Heart left ventricle (tissue), 13 donors: ENCODE results near the gene FAM89B.

Experiments used
- POLR2A ChIP-seq, 2 donors: fragments of 450-650 bp; IDR thresholded peaks; one replicate each; pipeline ENCODE4 v1.6.1; 2017; ENCODE audit warnings: antibody characterized with exemption in 2 of 2, mild to moderate bottlenecking in 2 of 2, moderate library complexity in 2 of 2
- TF ChIP-seq, protein P1 (sequence below), 12 donors: fragments of 200-600 bp; sonication (generic) in 4 of 12; IDR thresholded peaks; one replicate each; pipeline versions ENCODE4 v1.5.0 to v1.8.0; 2018 to 2022; ENCODE audit warnings: antibody characterized with exemption in 12 of 12, mild to moderate bottlenecking in 5 of 12
- donor health status: ischemic (EF 13 %, LVEDD 7.1; RV severe dilation, severe dysfunction).
- donor health status: DM: no; HTN: yes; CAD: no.
- donor health status: DM: no; HTN: no; CAD: no.
- donor health status: ischemic (EF 25% LVEDD 6.9; RV normal size, moderate dysfunction).
- donor health status: ischemic (EF 25% LVEDD 5.7; RV mildly dilated, moderate dysfunction).
- donor health status: ischemic (EF 35%, LVEDD 5.7; RV mildly dilated, moderate dysfunction).
- donor health status: nonischemic (EF 11% LVEDD 7.7; RV severe dilation, severe dysfunction).
- donor health status: DM: yes; HTN: yes; CAD: no.
- donor health status: PGD.
- donor health status: ischemic (EF 29% LVEDD 5.4; RV normal size, mild dysfunction).
- donor health status: nonischemic (EF 23%, LVEDD 6.1; RV moderate dilation, normal function).

DNA sequence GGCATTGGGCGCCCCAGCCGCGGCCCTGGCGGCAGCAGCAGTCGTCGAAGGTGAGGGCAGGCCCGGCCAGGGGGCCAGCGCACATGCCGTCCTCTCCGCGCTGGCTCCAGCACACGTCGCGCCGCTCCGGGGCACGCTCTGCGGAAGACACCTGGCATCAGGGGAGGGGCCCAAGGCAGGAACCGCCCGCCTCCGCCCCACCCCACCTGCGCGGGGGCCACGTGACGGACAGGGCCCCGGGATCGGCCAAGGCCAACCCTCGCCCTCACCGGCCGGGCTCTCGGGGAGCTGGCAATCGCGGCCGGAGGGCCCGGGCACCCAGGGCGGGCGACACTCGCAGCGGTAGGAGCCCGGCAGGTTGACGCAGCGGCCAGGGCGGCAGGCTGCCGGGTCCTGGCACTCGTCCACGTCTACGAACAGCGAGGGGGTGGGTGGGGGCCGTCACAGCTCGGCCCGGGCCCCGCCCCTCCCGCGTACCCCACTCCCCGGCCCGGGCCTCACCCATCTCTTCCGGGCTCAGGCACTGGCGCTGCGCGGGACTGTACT lies 32.5 kb upstream of the FAM89B start:
- TF ChIP-seq, protein P1, sequence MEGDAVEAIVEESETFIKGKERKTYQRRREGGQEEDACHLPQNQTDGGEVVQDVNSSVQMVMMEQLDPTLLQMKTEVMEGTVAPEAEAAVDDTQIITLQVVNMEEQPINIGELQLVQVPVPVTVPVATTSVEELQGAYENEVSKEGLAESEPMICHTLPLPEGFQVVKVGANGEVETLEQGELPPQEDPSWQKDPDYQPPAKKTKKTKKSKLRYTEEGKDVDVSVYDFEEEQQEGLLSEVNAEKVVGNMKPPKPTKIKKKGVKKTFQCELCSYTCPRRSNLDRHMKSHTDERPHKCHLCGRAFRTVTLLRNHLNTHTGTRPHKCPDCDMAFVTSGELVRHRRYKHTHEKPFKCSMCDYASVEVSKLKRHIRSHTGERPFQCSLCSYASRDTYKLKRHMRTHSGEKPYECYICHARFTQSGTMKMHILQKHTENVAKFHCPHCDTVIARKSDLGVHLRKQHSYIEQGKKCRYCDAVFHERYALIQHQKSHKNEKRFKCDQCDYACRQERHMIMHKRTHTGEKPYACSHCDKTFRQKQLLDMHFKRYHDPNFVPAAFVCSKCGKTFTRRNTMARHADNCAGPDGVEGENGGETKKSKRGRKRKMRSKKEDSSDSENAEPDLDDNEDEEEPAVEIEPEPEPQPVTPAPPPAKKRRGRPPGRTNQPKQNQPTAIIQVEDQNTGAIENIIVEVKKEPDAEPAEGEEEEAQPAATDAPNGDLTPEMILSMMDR (IDR thresholded peaks at IDR 0.05): peak in 5 of 12 donors; percentile 41 to 70 (median 64)
- TF ChIP-seq POLR2A (IDR thresholded peaks at IDR 0.05): no peak
